ENCODE measurements around the gene AP2A1.

- no peak for TF ChIP-seq POLR2A (IDR thresholded peaks at IDR 0.05)
- TF ChIP-seq, protein P1, sequence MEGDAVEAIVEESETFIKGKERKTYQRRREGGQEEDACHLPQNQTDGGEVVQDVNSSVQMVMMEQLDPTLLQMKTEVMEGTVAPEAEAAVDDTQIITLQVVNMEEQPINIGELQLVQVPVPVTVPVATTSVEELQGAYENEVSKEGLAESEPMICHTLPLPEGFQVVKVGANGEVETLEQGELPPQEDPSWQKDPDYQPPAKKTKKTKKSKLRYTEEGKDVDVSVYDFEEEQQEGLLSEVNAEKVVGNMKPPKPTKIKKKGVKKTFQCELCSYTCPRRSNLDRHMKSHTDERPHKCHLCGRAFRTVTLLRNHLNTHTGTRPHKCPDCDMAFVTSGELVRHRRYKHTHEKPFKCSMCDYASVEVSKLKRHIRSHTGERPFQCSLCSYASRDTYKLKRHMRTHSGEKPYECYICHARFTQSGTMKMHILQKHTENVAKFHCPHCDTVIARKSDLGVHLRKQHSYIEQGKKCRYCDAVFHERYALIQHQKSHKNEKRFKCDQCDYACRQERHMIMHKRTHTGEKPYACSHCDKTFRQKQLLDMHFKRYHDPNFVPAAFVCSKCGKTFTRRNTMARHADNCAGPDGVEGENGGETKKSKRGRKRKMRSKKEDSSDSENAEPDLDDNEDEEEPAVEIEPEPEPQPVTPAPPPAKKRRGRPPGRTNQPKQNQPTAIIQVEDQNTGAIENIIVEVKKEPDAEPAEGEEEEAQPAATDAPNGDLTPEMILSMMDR (IDR thresholded peaks at IDR 0.05 in 4 of 5, conservative IDR thresholded peaks at IDR 0.05 in 1 of 5), result no peak
Measured at GRCh38 chr19:49739933-49740332, 26.9 kb upstream of the AP2A1 start.
